K562 (cell line): ENCODE results near the gene YARS1. TPM values are rescaled to one million over a fixed set of nuclear protein-coding genes. Genes with fewer than 3 reads are reported as not detected.

Experiments
- ARHGAP35 ChIP-seq: fragments of 450-650 bp; IDR thresholded peaks from 2 replicates; pipeline ENCODE4 v1.6.1; 2018; ENCODE audit not compliant: partially characterized antibody
- BCOR ChIP-seq: fragments of 450-650 bp; IDR thresholded peaks from 2 replicates; pipeline ENCODE4 v1.6.1; 2016
- DMBX1 ChIP-seq: fragments of 250-450 bp; sonication (Bioruptor Pico); IDR thresholded peaks from 2 replicates; pipeline ENCODE4 v1.8.0; 2022; ENCODE audit warnings: inconsistent platforms, mild to moderate bottlenecking, moderate library complexity, borderline replicate concordance
- ERF ChIP-seq: fragments of 450-650 bp; formaldehyde crosslinking; IDR thresholded peaks from 2 replicates; pipeline ENCODE4 v1.4.0; 2020; ENCODE audit warnings: mild to moderate bottlenecking, mixed read lengths
- ESRRB ChIP-seq: fragments of 250-450 bp; sonication (Bioruptor Pico); IDR thresholded peaks from 2 replicates; pipeline ENCODE4 v1.5.0; 2020; ENCODE audit warnings: mild to moderate bottlenecking, moderate library complexity, borderline replicate concordance
- HIVEP1 ChIP-seq: fragments of 250-450 bp; sonication (Bioruptor Pico); IDR thresholded peaks from 2 replicates; pipeline ENCODE4 v1.4.0; 2020; ENCODE audit warnings: mild to moderate bottlenecking
- HMG20B ChIP-seq: fragments of 250-450 bp; sonication (Bioruptor Pico); IDR thresholded peaks from 2 replicates; pipeline ENCODE4 v1.5.0; 2021; ENCODE audit warnings: mild to moderate bottlenecking
- MTA3 ChIP-seq: fragments of 450-650 bp; formaldehyde crosslinking; IDR thresholded peaks from 2 replicates; pipeline ENCODE4 v1.6.1; 2017; ENCODE audit warnings: mild to moderate bottlenecking, borderline replicate concordance
- MYC ChIP-seq, 2 experiments: fragments of 250-450 bp in 1 of 2; sonication (Bioruptor Pico) in 1 of 2; IDR thresholded peaks; 2 replicates each; pipeline versions ENCODE4 v1.5.1 to v1.6.1; 2012 to 2021; ENCODE audit warnings: low read depth in 2 of 2, borderline replicate concordance in 1 of 2, improper control_type of control experiment in 1 of 2, low read length in 1 of 2, mild to moderate bottlenecking in 1 of 2, moderate library complexity in 1 of 2
- NCOA2 ChIP-seq, 2 experiments: fragments of 450-650 bp; IDR thresholded peaks; 2 replicates each; pipeline ENCODE4 v1.6.1; 2018; ENCODE audit warnings: mild to moderate bottlenecking in 2 of 2, moderate library complexity in 1 of 2; ENCODE audit not compliant: partially characterized antibody in 2 of 2
- NFRKB ChIP-seq: fragments of 450-650 bp; IDR thresholded peaks from 2 replicates; pipeline ENCODE4 v1.6.1; 2016; ENCODE audit warnings: low read depth
- NR2C2 ChIP-seq, 2 experiments: fragments of 200-800 bp in 1 of 2; sonication (Bioruptor generic) in 1 of 2; sonication (generic) in 1 of 2; formaldehyde crosslinking in 1 of 2; IDR thresholded peaks; 2 replicates each; pipeline versions ENCODE4 v1.6.1 to v1.8.0; 2016 to 2022; ENCODE audit warnings: mild to moderate bottlenecking in 1 of 2, missing compliant biosample characterization in 1 of 2, missing genetic modification characterization in 1 of 2, missing genetic modification reagents in 1 of 2
- POLR2B ChIP-seq: fragments of 450-650 bp; IDR thresholded peaks from 2 replicates; pipeline ENCODE4 v1.6.1; 2018; ENCODE audit warnings: low read depth; ENCODE audit not compliant: partially characterized antibody
- RB1 ChIP-seq: fragments of 450-650 bp; IDR thresholded peaks from 2 replicates; pipeline ENCODE4 v1.6.1; 2017; ENCODE audit warnings: low read depth, mild to moderate bottlenecking
- ZC3H4 ChIP-seq: sonication (generic); formaldehyde crosslinking; IDR thresholded peaks from 2 replicates; pipeline ENCODE4 v1.9.0; 2021; ENCODE audit warnings: missing genetic modification reagents, borderline replicate concordance
- ZFX ChIP-seq: sonication (generic); formaldehyde crosslinking; IDR thresholded peaks from 2 replicates; pipeline ENCODE4 v1.8.0; 2022; ENCODE audit warnings: mild to moderate bottlenecking, missing genetic modification reagents, moderate library complexity
- ZNF766 ChIP-seq: fragments of 200-800 bp; sonication (Bioruptor generic); conservative IDR thresholded peaks from 2 replicates; pipeline ENCODE4 v1.6.1; 2016; ENCODE audit warnings: missing genetic modification characterization, missing compliant biosample characterization
- ZNF780A ChIP-seq: fragments of 250-450 bp; sonication (Bioruptor Pico); IDR thresholded peaks from 2 replicates; pipeline ENCODE4 v1.5.0; 2021; ENCODE audit warnings: mild to moderate bottlenecking
- polyA plus RNA-seq, 8 experiments: library from polyadenylated mRNA; depleted of rRNA in 4 of 8; stranded (reverse) in 5 of 8; unstranded in 3 of 8; fragments of >200 nt; fragmentation: Nextera tagmentation in 2 of 8; fragmentation: Illumina TruSeq in 1 of 8; extraction: Ambion mirVana in 2 of 8; extraction: Trizol in 1 of 8; gene quantifications; 2 replicates each; pipeline versions ENCODE4 v1.2.1 to v1.2.3, GENCODE V29; 2011 to 2014; ENCODE audit warnings: inconsistent platforms in 1 of 8, missing spikeins in 1 of 8
- total RNA-seq, 7 experiments: library from RNA; depleted of rRNA in 6 of 7; stranded (reverse); fragments of >200 nt in 6 of 7; fragmentation: Illumina TruSeq in 2 of 7; extraction: Trizol in 2 of 7; gene quantifications; 2 replicates each; pipeline versions ENCODE4 v1.2.1 to v1.2.3, GENCODE V29; 2011 to 2021; ENCODE audit warnings: low replicate concordance in 1 of 7
- TF ChIP-seq, protein P1 (sequence below): fragments of 250-450 bp; sonication (Bioruptor Pico); IDR thresholded peaks from 2 replicates; pipeline ENCODE4 v1.4.0; 2020
- TF ChIP-seq, protein P2 (sequence below): sonication (generic); formaldehyde crosslinking; IDR thresholded peaks from 2 replicates; pipeline ENCODE4 v1.8.0; 2022; ENCODE audit warnings: mild to moderate bottlenecking, missing genetic modification reagents, borderline replicate concordance

YARS1 gene
- total and polyA plus RNA-seq, 9 of the 15 experiments (the other 6 are each of a cell fraction or from before 2014, with no cell fraction given) = 66.2 to 336 (median 201) TPM

DNA sequence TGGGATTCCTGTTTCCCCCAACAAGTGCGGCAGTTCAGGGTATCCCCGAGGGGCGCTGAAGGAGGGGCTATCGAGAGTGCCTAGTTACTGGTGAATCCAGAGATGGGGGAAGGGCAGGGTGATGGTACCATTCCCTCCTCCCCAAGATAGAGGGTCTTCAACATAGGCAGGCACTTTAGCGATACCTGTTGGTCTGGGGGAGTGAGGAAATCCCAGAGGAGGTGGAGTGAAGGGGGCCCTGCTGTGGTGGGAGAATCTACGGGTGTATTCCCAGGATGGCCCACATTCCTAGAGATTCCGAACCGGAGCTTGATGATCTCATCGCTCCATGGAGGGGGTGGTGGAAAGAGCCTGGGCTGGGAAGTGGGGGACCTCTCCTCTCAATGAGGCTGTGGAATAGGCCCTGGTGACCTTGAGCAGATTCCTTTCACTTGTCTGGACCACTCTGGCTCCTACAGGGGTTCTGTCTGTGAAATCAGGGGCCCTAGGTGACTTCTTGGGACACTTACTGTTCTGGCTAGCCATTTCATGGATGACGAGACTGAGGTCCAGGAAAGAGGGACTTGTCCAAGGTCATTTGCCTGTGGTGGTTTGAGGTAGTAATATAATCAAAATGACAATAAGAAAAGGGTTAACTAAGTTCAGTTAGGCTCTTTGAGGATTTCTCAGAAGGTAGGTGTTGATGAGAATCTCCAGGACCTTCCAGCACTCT, 61.9 kb downstream of the YARS1 start (continued):
- TF ChIP-seq, protein P1, sequence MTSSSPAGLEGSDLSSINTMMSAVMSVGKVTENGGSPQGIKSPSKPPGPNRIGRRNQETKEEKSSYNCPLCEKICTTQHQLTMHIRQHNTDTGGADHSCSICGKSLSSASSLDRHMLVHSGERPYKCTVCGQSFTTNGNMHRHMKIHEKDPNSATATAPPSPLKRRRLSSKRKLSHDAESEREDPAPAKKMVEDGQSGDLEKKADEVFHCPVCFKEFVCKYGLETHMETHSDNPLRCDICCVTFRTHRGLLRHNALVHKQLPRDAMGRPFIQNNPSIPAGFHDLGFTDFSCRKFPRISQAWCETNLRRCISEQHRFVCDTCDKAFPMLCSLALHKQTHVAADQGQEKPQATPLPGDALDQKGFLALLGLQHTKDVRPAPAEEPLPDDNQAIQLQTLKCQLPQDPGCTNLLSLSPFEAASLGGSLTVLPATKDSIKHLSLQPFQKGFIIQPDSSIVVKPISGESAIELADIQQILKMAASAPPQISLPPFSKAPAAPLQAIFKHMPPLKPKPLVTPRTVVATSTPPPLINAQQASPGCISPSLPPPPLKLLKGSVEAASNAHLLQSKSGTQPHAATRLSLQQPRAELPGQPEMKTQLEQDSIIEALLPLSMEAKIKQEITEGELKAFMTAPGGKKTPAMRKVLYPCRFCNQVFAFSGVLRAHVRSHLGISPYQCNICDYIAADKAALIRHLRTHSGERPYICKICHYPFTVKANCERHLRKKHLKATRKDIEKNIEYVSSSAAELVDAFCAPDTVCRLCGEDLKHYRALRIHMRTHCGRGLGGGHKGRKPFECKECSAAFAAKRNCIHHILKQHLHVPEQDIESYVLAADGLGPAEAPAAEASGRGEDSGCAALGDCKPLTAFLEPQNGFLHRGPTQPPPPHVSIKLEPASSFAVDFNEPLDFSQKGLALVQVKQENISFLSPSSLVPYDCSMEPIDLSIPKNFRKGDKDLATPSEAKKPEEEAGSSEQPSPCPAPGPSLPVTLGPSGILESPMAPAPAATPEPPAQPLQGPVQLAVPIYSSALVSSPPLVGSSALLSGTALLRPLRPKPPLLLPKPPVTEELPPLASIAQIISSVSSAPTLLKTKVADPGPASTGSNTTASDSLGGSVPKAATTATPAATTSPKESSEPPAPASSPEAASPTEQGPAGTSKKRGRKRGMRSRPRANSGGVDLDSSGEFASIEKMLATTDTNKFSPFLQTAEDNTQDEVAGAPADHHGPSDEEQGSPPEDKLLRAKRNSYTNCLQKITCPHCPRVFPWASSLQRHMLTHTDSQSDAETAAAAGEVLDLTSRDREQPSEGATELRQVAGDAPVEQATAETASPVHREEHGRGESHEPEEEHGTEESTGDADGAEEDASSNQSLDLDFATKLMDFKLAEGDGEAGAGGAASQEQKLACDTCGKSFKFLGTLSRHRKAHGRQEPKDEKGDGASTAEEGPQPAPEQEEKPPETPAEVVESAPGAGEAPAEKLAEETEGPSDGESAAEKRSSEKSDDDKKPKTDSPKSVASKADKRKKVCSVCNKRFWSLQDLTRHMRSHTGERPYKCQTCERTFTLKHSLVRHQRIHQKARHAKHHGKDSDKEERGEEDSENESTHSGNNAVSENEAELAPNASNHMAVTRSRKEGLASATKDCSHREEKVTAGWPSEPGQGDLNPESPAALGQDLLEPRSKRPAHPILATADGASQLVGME (CRISPR knock-in tag) = peak; percentile 14; the same call in 1 of the 2 replicates
- peak; percentile 28; the same call in 1 of the 2 replicates for TF ChIP-seq NFRKB
- TF ChIP-seq, protein P2, sequence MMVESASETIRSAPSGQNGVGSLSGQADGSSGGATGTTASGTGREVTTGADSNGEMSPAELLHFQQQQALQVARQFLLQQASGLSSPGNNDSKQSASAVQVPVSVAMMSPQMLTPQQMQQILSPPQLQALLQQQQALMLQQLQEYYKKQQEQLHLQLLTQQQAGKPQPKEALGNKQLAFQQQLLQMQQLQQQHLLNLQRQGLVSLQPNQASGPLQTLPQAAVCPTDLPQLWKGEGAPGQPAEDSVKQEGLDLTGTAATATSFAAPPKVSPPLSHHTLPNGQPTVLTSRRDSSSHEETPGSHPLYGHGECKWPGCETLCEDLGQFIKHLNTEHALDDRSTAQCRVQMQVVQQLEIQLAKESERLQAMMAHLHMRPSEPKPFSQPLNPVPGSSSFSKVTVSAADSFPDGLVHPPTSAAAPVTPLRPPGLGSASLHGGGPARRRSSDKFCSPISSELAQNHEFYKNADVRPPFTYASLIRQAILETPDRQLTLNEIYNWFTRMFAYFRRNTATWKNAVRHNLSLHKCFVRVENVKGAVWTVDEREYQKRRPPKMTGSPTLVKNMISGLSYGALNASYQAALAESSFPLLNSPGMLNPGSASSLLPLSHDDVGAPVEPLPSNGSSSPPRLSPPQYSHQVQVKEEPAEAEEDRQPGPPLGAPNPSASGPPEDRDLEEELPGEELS = no peak
- no peak for TF ChIP-seq ERF (CRISPR knock-in tag)
- TF ChIP-seq RB1 = 0 out of 2 replicates have a peak, but pooled peaks have one; percentile 9
- no peak for TF ChIP-seq MYC (IDR thresholded peaks at IDR 0.05; ENCODE audit: low read depth, low read length)
- TF ChIP-seq MYC (CRISPR knock-in tag; IDR thresholded peaks at IDR 0.05; ENCODE audit: borderline replicate concordance, low read depth) = peak; percentile 63; the same call in 1 of the 2 replicates
- no peak for TF ChIP-seq NR2C2 (CRISPR knock-in tag; IDR thresholded peaks at IDR 0.05)
- TF ChIP-seq NR2C2 (tag; IDR thresholded peaks at IDR 0.05) = 0 out of 2 replicates have a peak, but pooled peaks have one; percentile 7
- 0 out of 2 replicates have a peak, but pooled peaks have one; percentile 82 for TF ChIP-seq HMG20B (CRISPR knock-in tag)
- peak; percentile 69 for TF ChIP-seq BCOR
- peak; percentile 28 for TF ChIP-seq ARHGAP35
- peak; percentile 54 for TF ChIP-seq ZFX (CRISPR knock-in tag)
- TF ChIP-seq DMBX1 (CRISPR knock-in tag) = no peak
- TF ChIP-seq ZNF780A (CRISPR knock-in tag) = peak; percentile 59; the same call in 1 of the 2 replicates
- TF ChIP-seq MTA3 = no peak
- TF ChIP-seq HIVEP1 = no peak
- no peak for TF ChIP-seq ESRRB
- no peak for TF ChIP-seq POLR2B
- 0 out of 2 replicates have a peak, but pooled peaks have one; percentile 3 for TF ChIP-seq ZNF766
- TF ChIP-seq NCOA2 (IDR thresholded peaks at IDR 0.05; ENCODE audit: partially characterized antibody in 2 of 2) = no peak
- TF ChIP-seq ZC3H4 (CRISPR knock-in tag) = 0 out of 2 replicates have a peak, but pooled peaks have one; percentile 49
